ENCODE data around the gene LRAT.

LRAT gene

GRCh38 chr4:154743683-154744340 lies at the start of gene LRAT:
LRAT (plus strand) TSS chr4:154744000; CDS start chr4:154744327, 327 bp downstream.
- Histone ChIP-seq H3K9me3 (ENCODE audit: insufficient read depth, low read length, severe bottlenecking) (no peaks in the 10 kb centered on the region), H3K79me2 (ENCODE audit: insufficient read depth, low read length) (no peaks in the 10 kb centered on the region), H3K27ac (ENCODE audit: low read length) (no peak within 1 kb of the TSS), H3K27me3 (ENCODE audit: insufficient read depth, low read length, poor library complexity) (no peaks in the 10 kb centered on the region), H3K36me3 (ENCODE audit: insufficient read depth, low read length) (no peaks in the 10 kb centered on the region), H3K4me1 (ENCODE audit: insufficient read depth, low read length) (no peaks in the 10 kb centered on the region), H2AFZ (ENCODE audit: low read depth, low read length) (no peak within 1 kb of the TSS), H4K20me1 (ENCODE audit: insufficient read depth, low read length) (no peaks in the 10 kb centered on the region), H3K4me2 (ENCODE audit: insufficient read depth, low read length) (no peak within 1 kb of the TSS), H3K4me3 (ENCODE audit: low read depth in 1 of 2, low read length in 2 of 2) (no peak within 1 kb of the TSS), H3K9ac (ENCODE audit: low read depth, low read length) (no peak within 1 kb of the TSS)
- no peak for TF ChIP-seq EZH2 (IDR thresholded peaks at IDR 0.05; ENCODE audit: borderline replicate concordance, low read depth, low read length, severe bottlenecking)
- no peak for TF ChIP-seq CTCF (IDR thresholded peaks at IDR 0.05; ENCODE audit: borderline replicate concordance, extremely low read depth, low read length, poor library complexity, severe bottlenecking)
- ATAC-seq (ENCODE audit: insufficient read depth, low read depth), result no peak
- no peak for DNase-seq

DNA sequence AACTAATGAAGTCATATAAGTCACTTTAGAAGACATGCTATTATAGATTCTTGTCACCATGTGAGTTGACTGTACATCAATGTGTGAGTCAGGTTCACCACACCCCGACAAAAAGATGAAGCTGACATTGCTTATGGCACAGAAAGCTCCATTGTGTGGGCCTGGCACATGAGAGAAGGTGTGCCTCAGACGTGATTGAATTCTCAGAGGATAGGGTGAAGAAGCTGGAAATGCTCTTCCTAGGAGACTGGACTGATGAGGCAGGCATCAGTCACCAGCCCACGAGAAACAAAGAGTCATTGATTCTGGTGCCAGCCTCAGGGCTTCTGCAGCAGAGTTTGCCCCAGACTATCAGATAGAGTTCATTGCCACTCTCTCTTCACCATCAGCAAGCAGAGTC lies 35.9 kb upstream of the LRAT start:
- no peak overlapping the region for H3K9ac ChIP-seq (ENCODE audit: low read depth, low read length)
- no peaks in the 10 kb centered on the region for H3K36me3 ChIP-seq (ENCODE audit: insufficient read depth, low read length)
- TF ChIP-seq CTCF (IDR thresholded peaks at IDR 0.05; ENCODE audit: borderline replicate concordance, extremely low read depth, low read length, poor library complexity, severe bottlenecking), result no peak
- TF ChIP-seq EZH2 (IDR thresholded peaks at IDR 0.05; ENCODE audit: borderline replicate concordance, low read depth, low read length, severe bottlenecking), result no peak
- no peaks in the 10 kb centered on the region for H3K79me2 ChIP-seq (ENCODE audit: insufficient read depth, low read length)
- H3K9me3 ChIP-seq (ENCODE audit: insufficient read depth, low read length, severe bottlenecking), result no peaks in the 10 kb centered on the region
- H3K27me3 ChIP-seq (ENCODE audit: insufficient read depth, low read length, poor library complexity), result no peaks in the 10 kb centered on the region
- no peak overlapping the region for H3K4me3 ChIP-seq (ENCODE audit: low read depth in 1 of 2, low read length in 2 of 2)
- no peaks in the 10 kb centered on the region for H3K4me1 ChIP-seq (ENCODE audit: insufficient read depth, low read length)
- H3K4me2 ChIP-seq (ENCODE audit: insufficient read depth, low read length), result no peak overlapping the region
- H3K27ac ChIP-seq (ENCODE audit: low read length), result no peak overlapping the region
- no peaks in the 10 kb centered on the region for H4K20me1 ChIP-seq (ENCODE audit: insufficient read depth, low read length)
- H2AFZ ChIP-seq (ENCODE audit: low read depth, low read length), result no peak overlapping the region
- DNase-seq (no peak), ATAC-seq (ENCODE audit: insufficient read depth, low read depth) (no peak)

DNA sequence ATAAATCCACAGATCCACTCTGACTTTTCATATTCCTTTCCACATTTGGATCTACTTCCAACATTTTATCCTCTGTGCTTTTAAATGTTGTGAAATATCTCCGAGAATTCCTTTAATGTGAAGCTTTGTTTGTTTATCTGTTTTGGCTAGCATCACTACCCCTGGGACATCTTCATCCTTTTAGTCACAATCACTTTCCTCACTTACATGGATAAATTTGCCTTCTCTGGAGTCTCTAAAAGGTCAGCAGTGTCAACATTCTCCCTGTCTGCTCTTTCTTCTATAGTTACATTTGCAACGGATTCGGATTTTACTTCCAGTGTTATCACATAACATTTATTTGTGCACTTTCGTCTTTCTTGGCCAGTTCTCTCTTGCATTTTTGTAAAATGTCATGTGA lies 34.2 kb upstream of the LRAT start:
- Histone ChIP-seq H3K4me3 (ENCODE audit: low read depth in 1 of 2, low read length in 2 of 2) (no peak overlapping the region), H3K4me2 (ENCODE audit: insufficient read depth, low read length) (no peak overlapping the region), H3K9ac (ENCODE audit: low read depth, low read length) (no peak overlapping the region), H2AFZ (ENCODE audit: low read depth, low read length) (no peak overlapping the region), H3K79me2 (ENCODE audit: insufficient read depth, low read length) (no peaks in the 10 kb centered on the region), H3K36me3 (ENCODE audit: insufficient read depth, low read length) (no peaks in the 10 kb centered on the region), H3K9me3 (ENCODE audit: insufficient read depth, low read length, severe bottlenecking) (no peaks in the 10 kb centered on the region), H3K27ac (ENCODE audit: low read length) (no peak overlapping the region), H4K20me1 (ENCODE audit: insufficient read depth, low read length) (no peaks in the 10 kb centered on the region), H3K4me1 (ENCODE audit: insufficient read depth, low read length) (no peaks in the 10 kb centered on the region), H3K27me3 (ENCODE audit: insufficient read depth, low read length, poor library complexity) (no peaks in the 10 kb centered on the region)
- TF ChIP-seq CTCF (IDR thresholded peaks at IDR 0.05; ENCODE audit: borderline replicate concordance, extremely low read depth, low read length, poor library complexity, severe bottlenecking) (no peak), EZH2 (IDR thresholded peaks at IDR 0.05; ENCODE audit: borderline replicate concordance, low read depth, low read length, severe bottlenecking) (no peak)
- ATAC-seq (ENCODE audit: insufficient read depth, low read depth) (no peak), DNase-seq (no peak)
